ENCODE data around the gene DHRS4L2.
"Not testable (repeated sequence)": the region's sequence is repeated elsewhere in the genome, so short reads cannot be mapped to it uniquely, and the experiment has no call there.

The DHRS4L2 gene

GRCh38 chr14:24019944-24020343, 31.2 kb downstream of the DHRS4L2 start:
- not testable (repeated sequence) for DNase-seq

GRCh38 chr14:24020520-24020919, 31.8 kb downstream of the DHRS4L2 start:
- not testable (repeated sequence) for DNase-seq

- not testable (repeated sequence) for DNase-seq
Measured at GRCh38 chr14:24024939-24025418, 36.2 kb downstream of the DHRS4L2 start.

- DNase-seq: not testable (repeated sequence)
Measured at GRCh38 chr14:24029687-24030086, 41.0 kb downstream of the DHRS4L2 start.

- DNase-seq: not testable (repeated sequence)
Measured at GRCh38 chr14:24031331-24031730, 42.6 kb downstream of the DHRS4L2 start.

GRCh38 chr14:24032727-24033418, 44.1 kb downstream of the DHRS4L2 start:
- DNase-seq: no peak

- DNase-seq: not testable (repeated sequence)
Measured at GRCh38 chr14:24035769-24036168, 47.0 kb downstream of the DHRS4L2 start.

- peak in 12 of 14 donors; percentile 60 to 86 (median 80) for DNase-seq
Measured at GRCh38 chr14:24036169-24036962, 47.6 kb downstream of the DHRS4L2 start.

- not testable (repeated sequence) for DNase-seq
Measured at GRCh38 chr14:24036963-24037657, 48.4 kb downstream of the DHRS4L2 start.

- DNase-seq: peak in 3 of 14 donors; percentile 19 to 32 (median 24)
Measured at GRCh38 chr14:24037658-24038037, 48.9 kb downstream of the DHRS4L2 start.

GRCh38 chr14:24038686-24039085, 50.0 kb downstream of the DHRS4L2 start:
- no peak for DNase-seq

- no peak for DNase-seq
Measured at GRCh38 chr14:24040692-24041091, 52.0 kb downstream of the DHRS4L2 start.

- DNase-seq: no peak
Measured at GRCh38 chr14:24042746-24043145, 54.0 kb downstream of the DHRS4L2 start.

GRCh38 chr14:24049002-24049401, 60.3 kb downstream of the DHRS4L2 start:
- not testable (repeated sequence) for DNase-seq

- DNase-seq: not testable (repeated sequence)
Measured at GRCh38 chr14:24050753-24051152, 62.0 kb downstream of the DHRS4L2 start.

GRCh38 chr14:24051176-24051788, 62.6 kb downstream of the DHRS4L2 start:
- peak in 4 of 14 donors; percentile 40 to 75 (median 58) for DNase-seq

- peak in 12 of 14 donors; percentile 26 to 80 (median 64) for DNase-seq
Measured at GRCh38 chr14:24051789-24052655, 63.3 kb downstream of the DHRS4L2 start, which contains the start of gene CARMIL3. Gene CARMIL3, plus strand, starts transcription at chr14:24052009. Its CDS starts 145 bp downstream, at chr14:24052154.

- DNase-seq: no peak
Measured at GRCh38 chr14:24052656-24053547, 64.2 kb downstream of the DHRS4L2 start.

- DNase-seq: peak in 3 of 14 donors; percentile 3 to 13 (median 11)
Measured at GRCh38 chr14:24053548-24054323, 65.0 kb downstream of the DHRS4L2 start.

Measured in C1 segment of cervical spinal cord (tissue), 14 donors.